ENCODE measurements around the gene GRID1.

GRCh38 chr10:85851325-85851724 lies 515.3 kb downstream of the GRID1 start:
- TF ChIP-seq POLR2A (IDR thresholded peaks at IDR 0.05) (no peak), CTCF (IDR thresholded peaks at IDR 0.05) (no peak)

All from thyroid gland (tissue), 4 donors.